ENCODE results near the gene GCNT1.
"Not testable (repeated sequence)": the region's sequence is repeated elsewhere in the genome, so short reads cannot be mapped to it uniquely, and the experiment has no call there.

GCNT1 gene

DNA sequence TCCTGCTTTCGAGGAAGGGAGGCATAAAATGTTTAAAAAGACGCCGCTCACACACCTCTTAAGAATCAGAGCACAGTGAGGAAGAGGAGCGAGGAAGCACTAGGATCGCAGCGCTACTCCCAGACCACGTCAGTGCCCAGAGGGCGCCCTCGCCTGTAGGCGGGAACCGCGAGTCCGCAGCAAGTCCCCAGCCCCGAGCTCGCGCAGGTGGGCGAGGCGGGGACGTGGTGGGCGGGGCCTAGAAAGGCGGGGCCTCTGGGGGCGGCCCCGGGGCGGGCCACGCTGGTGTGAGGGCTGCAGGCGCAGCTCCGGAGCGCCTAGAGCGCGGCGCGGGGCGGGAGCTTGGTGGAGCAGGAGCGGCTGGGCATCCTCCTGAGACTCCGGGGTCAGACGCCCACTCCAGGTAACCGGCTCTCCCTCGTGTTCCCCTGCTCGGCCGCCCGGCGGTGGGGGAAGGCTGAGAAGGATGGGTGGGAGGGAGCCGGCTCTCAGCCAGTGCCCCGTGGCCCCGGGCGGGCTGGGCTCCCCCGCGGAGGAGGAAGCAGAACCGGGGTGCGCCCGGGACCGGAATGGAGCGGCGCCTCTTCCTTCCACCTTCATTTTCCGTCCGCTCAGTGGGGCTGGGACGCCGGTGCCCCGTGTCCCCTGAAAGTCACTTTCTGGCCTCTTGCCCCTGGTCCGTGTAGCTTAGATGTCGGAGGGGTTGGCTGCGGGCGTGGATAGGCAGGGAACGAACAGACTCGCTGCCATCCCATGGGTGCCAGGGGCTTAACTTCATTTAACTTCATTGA lies at the start of gene GCNT1:
GCNT1 (plus strand) TSS at position 280 of the 791 bp plus-strand sequence. CDS start 43,200 bp downstream, outside the sequence.
- peak; percentile 78 to 83 for DNase-seq (ENCODE audit: low read depth in 2 of 2)

DNA sequence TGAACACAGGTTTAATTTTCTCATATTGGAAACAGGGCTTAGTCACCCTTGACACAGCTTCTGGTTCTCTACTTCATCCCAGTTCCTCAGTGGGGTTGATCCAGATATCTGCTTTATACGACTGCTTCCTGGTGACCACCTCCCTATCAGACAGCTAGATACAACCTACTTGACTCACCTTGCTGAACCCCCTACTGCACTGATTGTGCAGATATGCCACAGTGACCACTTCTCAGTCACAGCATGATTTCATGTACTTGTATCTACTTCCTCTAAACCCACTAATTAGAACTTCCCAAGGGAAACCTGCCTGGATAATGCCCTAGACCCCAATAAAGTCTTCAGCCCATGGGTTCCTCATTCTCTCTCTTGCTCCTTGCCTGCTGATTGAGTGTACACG lies 46.3 kb upstream of the GCNT1 start:
- DNase-seq (ENCODE audit: low read depth in 2 of 2) = no peak

DNA sequence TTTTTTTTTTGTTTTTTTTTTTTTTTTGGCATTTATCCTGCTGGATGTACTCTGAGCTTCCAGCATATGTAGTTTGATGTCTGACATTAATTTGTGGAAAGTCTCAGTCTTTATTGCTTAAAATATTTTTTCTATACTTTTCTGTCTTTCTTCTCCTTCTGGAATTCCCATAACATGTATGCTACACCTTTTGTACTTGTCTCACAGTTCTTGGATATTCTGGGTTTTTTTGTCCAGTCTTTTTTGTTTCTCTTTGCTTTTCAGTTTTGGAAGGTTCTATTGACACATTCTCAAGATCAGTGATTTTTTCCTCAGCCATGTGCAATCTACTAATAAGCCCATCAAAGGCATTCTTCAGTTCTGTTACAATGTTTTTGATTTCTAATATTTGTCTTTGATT lies 45.3 kb upstream of the GCNT1 start:
- DNase-seq (ENCODE audit: low read depth in 2 of 2) = no peak

DNA sequence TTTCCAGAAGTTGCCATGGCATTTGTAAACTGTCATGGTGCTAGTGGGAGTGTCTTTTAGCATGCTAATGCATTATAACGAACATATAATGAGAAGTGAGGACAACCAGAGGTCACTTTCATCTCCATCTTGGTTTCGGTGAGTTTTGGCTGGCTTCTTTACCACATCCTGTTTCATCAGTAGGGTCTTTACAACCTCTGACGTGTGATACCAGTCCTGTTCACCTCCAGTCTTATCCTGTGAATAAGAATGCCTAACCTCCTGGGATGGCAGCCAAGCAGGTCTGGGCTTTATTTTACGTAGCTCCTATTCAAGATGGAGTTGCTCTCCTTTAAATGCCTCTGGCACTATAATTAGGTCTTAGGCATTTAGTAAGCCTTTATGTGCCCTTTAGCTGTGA lies 44.3 kb upstream of the GCNT1 start:
- no peak for DNase-seq (ENCODE audit: low read depth in 2 of 2)

DNA sequence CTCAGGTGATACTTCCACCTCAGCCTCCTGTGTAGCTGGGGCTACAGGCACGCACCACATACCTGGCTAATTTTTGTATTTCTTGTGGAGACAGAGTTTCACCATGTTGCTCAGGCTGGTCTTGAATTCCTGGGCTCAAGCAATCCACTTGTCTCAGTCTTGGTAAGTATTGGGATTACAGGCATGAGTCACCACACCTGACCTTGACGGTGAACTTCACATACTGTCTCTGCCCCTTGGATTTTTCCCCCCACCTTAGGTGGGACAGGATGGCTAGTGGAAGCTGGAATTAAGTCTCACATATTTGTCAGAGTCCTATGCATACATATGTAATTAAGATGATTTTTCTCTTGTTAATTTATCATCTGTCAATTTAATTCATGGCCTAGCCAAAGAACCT lies 43.8 kb upstream of the GCNT1 start:
- no peak for DNase-seq (ENCODE audit: low read depth in 2 of 2)

DNA sequence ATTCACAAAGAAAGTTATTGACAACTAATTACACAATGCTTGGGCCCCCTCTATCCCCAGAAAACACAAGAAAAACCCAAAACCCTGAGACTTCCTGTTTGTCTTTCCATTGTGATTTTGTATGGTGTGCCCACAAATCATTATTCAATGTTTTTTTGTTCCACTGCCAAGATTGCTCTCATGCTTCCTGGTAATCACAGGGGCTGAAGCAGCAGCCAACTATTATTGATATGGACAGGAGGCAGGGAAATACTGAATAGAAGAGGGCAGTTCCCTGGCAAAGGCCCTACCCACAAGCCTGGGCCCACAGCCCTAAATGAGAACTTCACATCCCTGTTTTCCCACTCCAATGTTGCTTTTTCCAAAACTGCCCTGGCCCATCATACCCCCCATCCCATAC lies 43.3 kb upstream of the GCNT1 start:
- no peak for DNase-seq (ENCODE audit: low read depth in 2 of 2)

DNA sequence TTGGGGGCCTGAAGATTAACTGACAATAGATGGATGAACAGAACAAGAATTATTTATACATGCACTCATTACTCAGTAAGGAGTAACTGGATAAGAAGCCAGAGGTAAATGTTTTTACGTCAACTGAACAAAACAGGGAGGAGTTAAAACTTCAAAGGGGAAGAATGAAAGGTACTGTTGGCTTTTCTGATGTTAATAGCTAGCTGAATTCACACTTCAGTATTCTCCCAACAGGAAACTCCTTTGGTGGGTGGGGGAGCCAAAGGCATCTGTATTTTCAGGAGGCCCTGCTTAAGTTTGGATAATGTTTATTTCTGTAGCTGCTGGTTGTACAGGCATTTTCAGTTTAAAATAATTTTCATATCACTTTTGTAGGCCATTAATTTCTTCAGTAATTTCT lies 41.6 kb upstream of the GCNT1 start:
- DNase-seq (ENCODE audit: low read depth in 2 of 2) = no peak

DNA sequence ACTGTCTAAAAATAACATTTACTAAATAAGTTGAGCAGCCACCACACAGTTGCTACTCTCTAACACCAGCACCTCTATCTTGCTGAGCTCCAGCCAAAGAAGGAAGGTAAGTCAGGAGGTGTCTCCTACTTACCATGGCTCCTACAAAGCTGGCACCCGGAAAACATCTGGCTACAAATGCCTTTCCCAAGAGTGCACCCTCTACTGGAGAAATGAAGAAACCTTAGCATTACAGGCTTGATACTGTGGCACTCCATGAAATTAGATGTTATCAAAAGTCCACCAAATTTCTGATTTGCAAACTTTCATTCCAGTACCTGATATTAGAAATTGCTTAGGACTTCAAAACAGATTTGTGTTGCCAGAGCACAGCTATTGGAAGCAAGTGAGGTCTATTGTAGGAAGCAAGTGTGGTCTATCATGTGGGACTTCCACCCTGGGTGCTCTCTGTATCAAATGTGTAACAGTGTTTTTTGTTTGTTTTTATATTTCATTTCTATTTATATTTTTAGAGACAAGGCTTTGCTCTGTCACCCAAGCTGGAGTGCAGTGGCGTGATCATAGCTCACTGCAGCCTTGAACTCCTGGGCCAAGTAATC lies 39.1 kb upstream of the GCNT1 start:
- no peak for DNase-seq (ENCODE audit: low read depth in 2 of 2)

DNA sequence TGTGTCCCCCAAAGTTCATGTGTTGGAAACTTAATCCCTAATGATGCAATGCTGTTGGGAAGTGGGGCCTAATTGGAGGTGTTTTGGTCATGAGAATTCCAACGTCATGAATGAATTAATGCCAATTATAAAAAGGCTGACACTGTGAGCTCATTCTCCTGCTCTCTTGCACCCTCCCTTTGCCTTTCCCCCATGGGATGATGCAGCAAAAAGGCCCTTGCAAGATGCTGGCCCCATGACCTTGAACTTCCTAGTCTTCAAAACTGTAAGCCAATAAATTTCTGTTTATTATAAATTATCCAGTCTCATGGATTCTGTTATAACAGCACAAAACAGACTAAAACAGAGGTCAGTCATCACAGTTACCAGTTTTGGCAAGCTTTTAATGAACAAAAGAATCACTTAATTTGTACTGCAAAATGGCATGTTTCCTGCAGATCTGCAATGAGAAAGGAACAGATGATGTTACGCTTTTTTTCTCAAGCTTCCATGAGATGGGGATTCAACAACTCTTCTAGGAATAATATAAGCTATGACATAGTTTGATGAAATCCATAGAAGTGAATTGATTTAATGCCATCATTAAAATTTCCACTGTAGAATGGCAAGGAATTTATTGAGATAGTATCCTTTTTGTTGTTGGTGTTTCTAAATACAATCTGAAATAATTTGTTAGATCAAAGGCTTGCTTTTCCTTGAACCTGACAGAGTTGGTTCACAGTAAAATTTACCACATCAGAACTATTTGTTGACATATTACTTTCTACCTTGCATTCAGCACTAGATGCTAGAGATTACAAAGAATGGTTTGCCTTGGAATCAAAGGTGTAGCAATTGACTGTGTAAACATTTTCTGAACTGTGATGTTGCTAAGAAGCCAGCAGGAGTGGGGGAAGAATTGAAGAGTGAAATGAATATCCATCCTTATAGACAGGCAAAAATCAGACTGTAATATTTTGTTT lies 35.5 kb upstream of the GCNT1 start:
- DNase-seq (ENCODE audit: low read depth in 2 of 2) = no peak

DNA sequence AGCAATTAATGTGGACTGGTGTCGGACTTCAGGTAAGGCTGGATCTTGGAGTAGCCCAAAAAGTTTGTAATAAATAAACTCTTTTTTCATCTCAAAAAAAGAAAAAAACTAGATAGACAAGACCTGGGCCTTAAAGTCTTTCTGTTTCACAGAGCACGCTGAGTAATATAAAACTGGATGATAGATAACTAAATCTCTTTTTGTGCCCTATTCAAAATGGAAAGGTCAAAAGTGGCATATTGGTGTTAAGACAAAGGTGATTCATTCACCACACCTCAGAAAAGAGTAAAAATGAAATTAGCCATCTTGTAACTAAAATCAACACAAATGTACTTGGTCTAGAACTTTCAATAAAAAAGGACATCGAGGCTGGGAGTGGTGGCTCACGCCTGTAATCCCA lies 34.5 kb upstream of the GCNT1 start:
- no peak for DNase-seq (ENCODE audit: low read depth in 2 of 2)

DNA sequence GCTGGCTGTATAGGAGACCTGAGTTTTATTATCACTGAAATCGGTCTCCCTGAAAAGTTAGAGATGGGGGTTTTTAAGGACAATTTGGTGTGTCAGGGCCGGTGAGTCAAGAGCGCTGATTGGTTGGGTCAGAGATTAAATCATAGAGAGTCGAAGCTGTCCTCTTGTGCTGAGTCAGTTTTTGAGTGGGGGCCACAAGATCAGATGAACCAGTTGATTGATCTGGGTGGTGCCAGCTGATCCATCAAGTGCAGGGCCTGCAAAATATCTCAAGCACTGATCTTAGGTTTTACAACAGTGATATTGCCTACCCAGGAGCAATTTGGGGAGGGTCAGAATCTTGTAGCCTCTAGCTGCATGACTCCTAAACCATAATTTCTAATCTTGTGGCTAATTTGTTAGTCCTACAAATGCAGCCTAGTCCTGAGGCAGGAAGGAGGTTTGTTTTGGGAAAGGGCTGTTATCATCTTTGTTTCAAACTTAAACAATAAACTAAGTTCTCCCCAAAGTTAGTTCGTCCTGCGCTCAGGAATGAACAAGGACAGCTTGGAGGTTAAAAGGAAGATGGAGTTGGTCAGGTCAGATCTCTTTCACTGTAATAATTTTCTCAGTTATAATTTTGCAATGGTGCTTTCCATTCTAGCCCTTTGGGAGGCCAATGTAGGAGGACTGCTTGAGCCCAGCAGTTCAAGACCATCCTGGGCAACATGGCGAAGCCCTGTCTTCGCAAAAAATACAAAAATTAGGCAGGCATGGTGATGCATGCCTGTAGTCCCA lies 33.1 kb upstream of the GCNT1 start:
- no peak for DNase-seq (ENCODE audit: low read depth in 2 of 2)

DNA sequence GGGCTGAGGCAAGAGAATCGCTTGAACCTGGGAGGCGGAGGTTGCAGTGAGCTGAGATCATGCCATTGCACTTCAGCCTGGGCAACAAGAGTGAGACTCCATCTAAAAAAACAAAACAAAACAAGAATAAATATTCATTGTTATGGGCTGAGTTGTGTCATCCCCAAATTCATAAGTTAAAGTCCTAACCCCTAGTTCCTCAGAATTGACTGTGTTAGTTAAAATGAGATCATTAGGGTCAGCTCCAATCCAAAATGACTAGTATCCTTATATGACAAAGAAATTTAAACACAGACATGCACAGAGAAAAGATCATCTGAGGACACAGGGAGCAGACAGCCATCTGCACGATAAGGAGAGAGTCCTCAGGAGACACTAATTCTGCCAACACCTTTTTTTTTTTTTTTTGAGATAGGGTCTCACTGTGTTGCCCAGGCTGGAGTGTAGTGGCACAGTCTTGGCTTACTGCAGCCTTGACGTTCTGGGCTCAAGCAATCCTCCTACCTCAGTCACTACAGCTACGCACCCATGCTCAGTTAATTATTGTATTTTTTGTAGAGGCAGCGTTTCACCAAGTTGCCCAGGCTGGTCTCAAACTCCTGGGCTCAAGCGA lies 32.1 kb upstream of the GCNT1 start:
- DNase-seq (ENCODE audit: low read depth in 2 of 2) = no peak

DNA sequence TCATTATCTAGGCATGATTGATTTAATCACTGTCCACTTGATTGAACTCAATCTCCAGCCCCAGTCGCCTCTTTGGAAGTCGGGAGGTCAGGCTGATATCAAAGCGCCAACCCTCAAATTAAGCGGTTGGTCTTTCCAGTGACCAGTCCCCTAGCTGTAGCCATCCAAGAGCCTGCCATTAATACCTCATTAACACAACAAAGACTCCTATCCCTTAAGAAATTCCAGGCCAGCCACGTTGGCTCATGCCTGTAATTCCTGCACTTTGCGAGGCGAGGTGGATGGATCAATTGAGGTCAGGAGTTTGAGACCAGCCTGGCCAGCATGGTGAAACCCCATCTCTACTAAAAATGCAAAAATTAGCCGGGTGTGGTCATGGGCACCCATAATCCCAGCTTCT lies 27.4 kb upstream of the GCNT1 start:
- no peak for DNase-seq (ENCODE audit: low read depth in 2 of 2)

DNA sequence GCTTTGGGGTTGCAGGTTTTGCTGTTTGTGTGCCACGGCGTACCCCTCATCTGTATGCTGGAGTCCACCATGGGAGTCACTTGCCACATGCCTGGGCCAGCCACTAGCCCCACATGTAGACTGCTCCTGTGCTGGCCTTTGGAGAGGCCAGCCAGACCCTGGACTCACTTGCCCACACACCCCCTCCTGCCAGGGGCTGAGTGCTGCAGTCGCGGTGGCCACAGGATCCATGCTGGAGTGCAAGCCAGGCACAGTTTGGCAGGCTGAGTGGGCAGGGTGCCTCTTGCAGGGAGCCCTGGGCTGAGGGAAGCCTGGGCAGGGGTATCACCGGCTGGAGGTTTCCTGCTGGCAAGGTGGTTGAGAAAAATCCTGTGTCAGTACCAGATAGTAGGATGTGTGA lies 25.6 kb upstream of the GCNT1 start:
- no peak for DNase-seq (ENCODE audit: low read depth in 2 of 2)

DNA sequence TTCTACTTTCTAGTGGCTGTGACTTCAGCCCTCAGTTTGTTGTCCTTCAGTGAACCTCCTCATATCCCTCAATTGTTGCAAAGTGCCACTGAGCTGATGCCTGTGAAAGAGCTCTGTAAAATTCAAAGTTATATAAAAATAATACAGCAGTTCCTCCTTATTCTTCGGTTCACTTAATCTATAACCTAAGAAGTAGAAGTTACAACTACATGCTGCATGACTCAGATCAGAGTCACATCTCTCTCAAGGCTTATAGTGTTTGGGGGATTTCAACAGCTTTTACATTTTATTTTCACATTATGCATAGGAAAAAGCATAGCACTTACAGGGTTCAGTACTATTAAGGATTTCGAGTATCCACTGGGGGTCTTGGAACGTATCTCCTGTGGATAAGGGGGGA lies 25.1 kb upstream of the GCNT1 start:
- no peak for DNase-seq (ENCODE audit: low read depth in 2 of 2)

DNA sequence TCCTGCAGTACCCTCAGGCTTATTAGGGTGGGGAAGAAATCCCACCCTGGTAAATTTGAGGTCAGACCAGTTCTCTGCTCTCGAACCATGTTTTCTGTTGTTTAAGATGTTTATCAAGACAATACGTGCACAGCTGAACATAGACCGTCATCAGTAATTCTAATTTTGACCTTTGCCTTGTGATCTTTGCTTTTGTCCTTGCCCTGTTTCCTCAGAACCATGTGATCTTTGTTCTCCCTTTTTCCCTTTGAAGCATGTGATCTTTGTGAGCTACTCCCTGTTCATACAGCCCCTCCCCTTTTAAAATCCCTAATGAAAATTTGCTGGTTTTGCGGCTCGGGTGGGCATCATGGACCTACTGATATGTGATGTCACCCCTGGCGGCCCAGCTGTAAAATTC lies 24.1 kb upstream of the GCNT1 start:
- not testable (repeated sequence) for DNase-seq (ENCODE audit: low read depth in 2 of 2)

DNA sequence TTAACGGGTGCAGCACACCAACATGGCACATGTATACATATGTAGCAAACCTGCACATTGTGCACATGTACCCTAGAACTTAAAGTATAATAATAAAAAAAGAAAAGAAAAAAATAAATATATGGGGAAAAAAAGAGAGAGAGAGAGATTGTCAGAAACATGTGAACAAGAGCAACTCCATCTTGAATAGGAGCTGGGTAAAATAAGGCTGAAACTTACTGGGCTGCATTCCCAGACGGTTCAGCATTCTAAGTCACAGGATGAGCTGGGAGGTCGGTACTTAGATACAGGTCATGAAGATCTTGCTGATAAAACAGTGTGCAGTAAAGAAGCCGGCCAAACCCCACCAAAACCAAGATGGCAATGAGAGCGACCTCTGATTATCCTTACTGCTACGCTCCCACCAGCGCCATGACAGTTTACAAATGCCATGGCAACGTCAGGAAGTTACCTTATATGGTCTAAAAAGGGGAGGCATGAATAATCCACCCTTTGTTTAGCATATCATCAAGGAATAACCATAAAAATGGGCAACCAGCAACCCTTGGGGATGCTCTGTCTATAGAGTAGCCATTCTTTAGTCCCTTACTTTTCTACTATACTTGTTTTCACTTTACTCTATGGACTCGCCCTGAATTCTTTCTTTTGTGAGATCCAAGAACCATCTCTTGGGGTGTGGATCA lies 21.8 kb upstream of the GCNT1 start:
- DNase-seq (ENCODE audit: low read depth in 2 of 2) = not testable (repeated sequence)

DNA sequence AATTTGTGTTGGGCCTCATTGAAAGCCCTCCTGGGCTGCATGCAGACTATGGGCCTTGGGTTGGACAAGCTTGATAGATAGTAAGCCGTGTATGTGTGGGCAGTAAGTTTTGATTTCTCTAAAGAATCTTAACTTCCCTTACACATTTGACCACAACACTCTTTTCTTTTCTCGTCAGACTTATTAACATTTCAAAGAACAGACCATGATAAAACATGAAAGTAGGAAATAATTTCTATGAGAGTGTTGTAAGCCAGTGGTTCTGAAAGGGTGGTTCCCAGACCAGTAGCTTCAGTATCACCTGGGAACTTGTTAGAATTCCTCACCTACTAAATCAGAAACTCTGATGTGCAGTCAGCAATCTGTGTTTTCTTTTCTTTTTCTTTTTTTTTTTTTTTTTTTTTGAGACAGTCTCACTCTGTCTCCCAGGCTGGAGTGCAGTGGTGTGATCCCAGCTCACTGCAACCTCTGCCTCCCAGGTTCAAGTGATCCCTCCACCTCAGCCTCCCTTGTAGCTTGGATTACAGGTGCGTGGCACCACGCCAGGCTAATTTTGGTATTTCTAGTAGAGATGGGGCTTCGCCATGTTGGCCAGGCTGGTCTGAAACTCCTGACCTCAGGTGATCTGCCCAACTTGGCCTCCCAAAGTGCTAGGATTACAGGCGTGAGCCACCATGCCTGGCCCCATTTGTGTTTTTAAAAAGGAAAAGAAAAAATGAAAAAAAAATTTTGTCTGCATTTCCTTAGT lies 20.0 kb upstream of the GCNT1 start:
- DNase-seq (ENCODE audit: low read depth in 2 of 2) = no peak

DNA sequence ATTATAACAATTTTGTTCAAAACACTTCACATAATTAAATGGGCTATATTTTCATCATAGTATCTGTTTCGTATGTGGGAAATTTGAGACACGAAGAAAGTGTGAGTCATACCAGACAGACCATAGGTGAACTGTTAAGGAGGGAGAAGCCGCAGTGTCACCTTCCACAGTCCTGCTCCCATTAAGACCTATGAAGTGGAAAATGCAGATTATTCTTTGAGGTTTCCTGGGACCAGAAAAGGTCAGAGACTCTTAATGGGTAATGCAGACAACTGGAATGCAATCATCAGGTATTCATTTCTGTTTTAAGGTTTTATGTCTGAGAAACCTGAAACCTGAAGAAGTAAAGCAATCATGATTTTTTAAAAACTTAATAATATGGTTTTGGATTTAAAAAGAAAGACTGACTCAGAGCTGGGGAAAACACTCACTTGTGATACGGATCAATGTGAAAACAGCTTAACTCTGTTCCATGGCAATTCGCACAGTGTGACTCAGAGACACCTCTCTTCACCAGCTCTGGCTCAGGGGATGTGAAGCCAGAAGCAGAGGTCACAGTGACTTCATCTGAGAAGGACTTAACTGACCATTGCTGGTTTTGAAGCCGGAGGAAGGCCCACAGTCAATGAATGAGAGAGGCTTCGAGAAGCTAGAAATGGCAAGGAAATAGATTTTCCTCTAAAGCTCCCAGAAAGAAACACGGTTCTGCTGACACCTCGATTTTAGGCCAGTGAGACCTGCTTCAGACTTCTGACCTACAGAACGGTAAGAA lies 17.2 kb upstream of the GCNT1 start:
- DNase-seq (ENCODE audit: low read depth in 2 of 2) = no peak
